Endothelial cell of umbilical vein (primary cell): ENCODE measurements around the gene ULBP3. TPM values are rescaled to one million over a fixed set of nuclear protein-coding genes. Genes with fewer than 3 reads are reported as not detected.

Experiments
- Bru-seq: library from RNA; stranded (reverse); fragments of 400-500 nt; gene quantifications from one replicate; lab custom pipeline; 2021; lab: Mats Ljungman, UMichigan
- BruChase-seq, 2 experiments: library from RNA; stranded (reverse); fragments of 400-500 nt; gene quantifications; one replicate each; lab custom pipeline; 2021; lab: Mats Ljungman, UMichigan
- BruUV-seq: library from RNA; stranded (reverse); fragments of 400-500 nt; replicated peaks from 2 replicates; lab custom pipeline; 2021; lab: Mats Ljungman, UMichigan
- CTCF ChIA-PET: fragments of 300-600, 350-600 bp; sonication (Branson Sonifier 250); formaldehyde crosslinking; loops from one replicate; lab custom pipeline; 2021; ENCODE audit warnings: antibody characterized with exemption, inconsistent platforms; lab: Charles Lee
- POLR2A ChIA-PET: fragments of 300-600, 350-600 bp; sonication (Branson Sonifier 250); formaldehyde crosslinking; loops from one replicate; lab custom pipeline; 2021; ENCODE audit warnings: antibody characterized with exemption, inconsistent platforms; lab: Charles Lee
- DNase-seq: peaks from one replicate; pipeline ENCODE4 v3.0.0-alpha.2; 2011; ENCODE audit warnings: low read depth, low spot score
- FAIRE-seq: peaks from 2 replicates; lab custom pipeline; 2011; peaks lifted over from hg19 to GRCh38; lab: Jason Lieb, UNC
- H2AFZ ChIP-seq: 2 replicates; pipeline ENCODE4 v1.6.0; 2012; ENCODE audit warnings: low read depth, low read length, control low read depth, inconsistent platforms
- H3K27ac ChIP-seq: 2 replicates; pipeline ENCODE4 v1.5.1; 2011; ENCODE audit warnings: low read depth, mild to moderate bottlenecking, control low read depth, low read length, moderate library complexity; ENCODE audit not compliant: insufficient read depth
- H3K27me3 ChIP-seq, 2 experiments: 2 replicates each; pipeline versions ENCODE4 v1.6.0 to v1.6.1; 2011; ENCODE audit warnings: low read length in 2 of 2, mixed read lengths in 1 of 2; ENCODE audit not compliant: control insufficient read depth in 2 of 2, insufficient read depth in 2 of 2
- H3K36me3 ChIP-seq, 2 experiments: 2 replicates in 1 of 2; 3 replicates in 1 of 2; pipeline ENCODE4 v1.5.1; 2011; ENCODE audit warnings: low read length in 2 of 2, mild to moderate bottlenecking in 1 of 2, moderate library complexity in 1 of 2; ENCODE audit not compliant: control insufficient read depth in 2 of 2, insufficient read depth in 2 of 2; ENCODE audit errors: extremely low read depth in 1 of 2
- H3K4me1 ChIP-seq: 3 replicates; pipeline ENCODE4 v1.5.1; 2011; ENCODE audit warnings: mild to moderate bottlenecking, low read length; ENCODE audit not compliant: control insufficient read depth, insufficient read depth; ENCODE audit errors: extremely low read depth
- H3K4me2 ChIP-seq: 2 replicates; pipeline ENCODE4 v1.6.1; 2011; ENCODE audit warnings: low read length, control low read depth, mixed read lengths; ENCODE audit not compliant: insufficient read depth
- H3K4me3 ChIP-seq, 3 experiments: fragments of 200-600 bp in 1 of 3; sonication (generic), shearing (Covaris generic) in 1 of 3; replicated peaks in 1 of 3; 2 replicates each; pipeline ENCODE4 v1.5.1; 2011 to 2016; ENCODE audit warnings: control low read depth in 3 of 3, low read length in 3 of 3, mild to moderate bottlenecking in 2 of 3, inconsistent platforms in 1 of 3, low read depth in 1 of 3, moderate library complexity in 1 of 3; ENCODE audit not compliant: insufficient read depth in 1 of 3
- H3K79me2 ChIP-seq: 2 replicates; pipeline ENCODE4 v1.6.0; 2012; ENCODE audit warnings: low read length, inconsistent platforms; ENCODE audit not compliant: control insufficient read depth, insufficient read depth
- H3K9ac ChIP-seq: replicated peaks from 2 replicates; pipeline ENCODE3; 2011; ENCODE audit warnings: low read length, control low read depth; ENCODE audit not compliant: insufficient read depth; ENCODE audit errors: extremely low read depth
- H3K9me1 ChIP-seq: replicated peaks from 3 replicates; pipeline ENCODE4 v1.6.0; 2011; ENCODE audit warnings: mild to moderate bottlenecking, low read length; ENCODE audit not compliant: control insufficient read depth, insufficient read depth; ENCODE audit errors: extremely low read depth
- H3K9me3 ChIP-seq: replicated peaks from 2 replicates; pipeline ENCODE4 v1.5.1; 2012; ENCODE audit warnings: low read length, inconsistent platforms; ENCODE audit not compliant: control insufficient read depth, insufficient read depth
- H4K20me1 ChIP-seq: replicated peaks from 2 replicates; pipeline ENCODE3; 2011; ENCODE audit warnings: mild to moderate bottlenecking, low read length; ENCODE audit not compliant: control insufficient read depth, insufficient read depth; ENCODE audit errors: extremely low read depth
- EZH2 ChIP-seq: IDR thresholded peaks from 2 replicates; pipeline ENCODE4 v1.6.1; 2012; ENCODE audit warnings: borderline replicate concordance, low read depth, mild to moderate bottlenecking, moderate library complexity, low read length, inconsistent platforms; ENCODE audit not compliant: severe bottlenecking
- FOS ChIP-seq: IDR thresholded peaks from 2 replicates; pipeline ENCODE4 v1.6.1; 2011; ENCODE audit warnings: mild to moderate bottlenecking, low read length, moderate library complexity, borderline replicate concordance; ENCODE audit not compliant: insufficient read depth
- GATA2 ChIP-seq: IDR thresholded peaks from 2 replicates; pipeline ENCODE4 v1.7.0; 2011; ENCODE audit warnings: low read depth, mild to moderate bottlenecking, moderate library complexity, mixed read lengths, low read length; ENCODE audit not compliant: insufficient read length, insufficient read depth
- JUN ChIP-seq: IDR thresholded peaks from 2 replicates; pipeline ENCODE4 v1.6.1; 2011; ENCODE audit warnings: borderline replicate concordance, low read depth; ENCODE audit not compliant: insufficient read length, insufficient read depth
- MYC ChIP-seq: IDR thresholded peaks from one replicate; pipeline ENCODE4 v1.6.1; 2011; ENCODE audit warnings: mild to moderate bottlenecking, low read depth, low read length
- POLR2A ChIP-seq: IDR thresholded peaks from 2 replicates; pipeline ENCODE4 v1.6.1; 2012; ENCODE audit warnings: low read depth, mild to moderate bottlenecking, control low read depth, low read length
- POLR2AphosphoS5 ChIP-seq: IDR thresholded peaks from 2 replicates; pipeline ENCODE4 v1.6.1; 2012; ENCODE audit warnings: low read depth, mild to moderate bottlenecking, control low read depth, low read length, moderate library complexity; ENCODE audit not compliant: insufficient read depth
- dilution Hi-C: fragments of 300-500 bp; cut with MboI; formaldehyde crosslinking; loops from one replicate; pipeline ENCODE4 v1.15.0; 2019; ENCODE audit warnings: low sequenced_read_pairs; ENCODE audit not compliant: extremely low pct_ligation_motif_present
- intact Hi-C: fragments of 100-400 bp; cut with micrococcal nuclease; formaldehyde crosslinking; loops from one replicate; pipeline ENCODE4 v1.10.0; 2022
- long read RNA-seq: library from polyadenylated mRNA; stranded (forward); transcript quantifications from one replicate; pipeline ENCODE4 v2.0.0, GENCODE V29; 2021
- polyA minus RNA-seq, 3 experiments: library from RNA; depleted of rRNA, polyadenylated mRNA; stranded (reverse); fragments of >200 nt; gene quantifications; 1 replicate in 1 of 3; 2 replicates in 2 of 3; pipeline ENCODE4 v1.2.3, GENCODE V29; 2011
- polyA plus RNA-seq, 4 experiments: library from polyadenylated mRNA; depleted of rRNA in 3 of 4; stranded (reverse) in 3 of 4; unstranded in 1 of 4; fragments of >200 nt; gene quantifications; 2 replicates each; pipeline versions ENCODE4 v1.2.1 to v1.2.3, GENCODE V29; 2011 to 2012; ENCODE audit warnings: missing spikeins in 1 of 4
- total RNA-seq: library from RNA; stranded (reverse); gene quantifications from 2 replicates; pipeline ENCODE4 v1.2.3, GENCODE V29; 2021
- TF ChIP-seq, protein P1 (sequence below), 2 donors: IDR thresholded peaks; 1 replicate in 1 of 2; 2 replicates in 1 of 2; pipeline ENCODE4 v1.5.1; 2011; ENCODE audit warnings: low read length in 2 of 2, mild to moderate bottlenecking in 2 of 2, moderate library complexity in 2 of 2, control low read depth in 1 of 2, inconsistent platforms in 1 of 2, low read depth in 1 of 2; ENCODE audit not compliant: insufficient read depth in 1 of 2; ENCODE audit errors: extremely low read depth in 1 of 2
- TF ChIP-seq, protein P2 (sequence below): IDR thresholded peaks from 2 replicates; pipeline ENCODE4 v1.6.1; 2011; ENCODE audit not compliant: insufficient read depth, insufficient read length

Gene ULBP3
- total RNA-seq (12.8 and 13.8 TPM in 2 replicates), polyA plus RNA-seq (5.2 and 7.1 TPM in 2 replicates), polyA minus RNA-seq (19.3 and 24.5 TPM in 2 replicates), Bru-seq, nascent RNA (percentile 42 among the genes with signal in this experiment), BruChase-seq, experiment 1, labeled RNA remaining after a 6-hour chase (percentile 59 among the genes with signal in this experiment), BruChase-seq, experiment 2, labeled RNA remaining after a 2-hour chase (percentile 46 among the genes with signal in this experiment)
- 8.1 and 11.0 TPM in 2 replicates for polyA plus RNA-seq (2011; cell fraction: cytosol; rRNA removed)
- polyA plus RNA-seq (2011; cell fraction: nucleus; rRNA removed): 3.3 and 5.2 TPM in 2 replicates
- 7.4 and 14.2 TPM in 2 replicates for polyA plus RNA-seq (2012)
- 5.7 TPM for polyA minus RNA-seq (2011; cell fraction: cytosol; rRNA and poly(A)+ RNA removed)
- 1.8 and 2.2 TPM in 2 replicates for polyA minus RNA-seq (2011; cell fraction: nucleus; rRNA and poly(A)+ RNA removed)
- long read RNA-seq, transcript ULBP3-201 (5 exons, 988 nt): major isoform, 9 of 10 reads
- long read RNA-seq, partial matches to known transcripts: 1 of 10 reads
- long read RNA-seq, other reads (novel, unspliced or antisense): 0 of 10 reads

DNA sequence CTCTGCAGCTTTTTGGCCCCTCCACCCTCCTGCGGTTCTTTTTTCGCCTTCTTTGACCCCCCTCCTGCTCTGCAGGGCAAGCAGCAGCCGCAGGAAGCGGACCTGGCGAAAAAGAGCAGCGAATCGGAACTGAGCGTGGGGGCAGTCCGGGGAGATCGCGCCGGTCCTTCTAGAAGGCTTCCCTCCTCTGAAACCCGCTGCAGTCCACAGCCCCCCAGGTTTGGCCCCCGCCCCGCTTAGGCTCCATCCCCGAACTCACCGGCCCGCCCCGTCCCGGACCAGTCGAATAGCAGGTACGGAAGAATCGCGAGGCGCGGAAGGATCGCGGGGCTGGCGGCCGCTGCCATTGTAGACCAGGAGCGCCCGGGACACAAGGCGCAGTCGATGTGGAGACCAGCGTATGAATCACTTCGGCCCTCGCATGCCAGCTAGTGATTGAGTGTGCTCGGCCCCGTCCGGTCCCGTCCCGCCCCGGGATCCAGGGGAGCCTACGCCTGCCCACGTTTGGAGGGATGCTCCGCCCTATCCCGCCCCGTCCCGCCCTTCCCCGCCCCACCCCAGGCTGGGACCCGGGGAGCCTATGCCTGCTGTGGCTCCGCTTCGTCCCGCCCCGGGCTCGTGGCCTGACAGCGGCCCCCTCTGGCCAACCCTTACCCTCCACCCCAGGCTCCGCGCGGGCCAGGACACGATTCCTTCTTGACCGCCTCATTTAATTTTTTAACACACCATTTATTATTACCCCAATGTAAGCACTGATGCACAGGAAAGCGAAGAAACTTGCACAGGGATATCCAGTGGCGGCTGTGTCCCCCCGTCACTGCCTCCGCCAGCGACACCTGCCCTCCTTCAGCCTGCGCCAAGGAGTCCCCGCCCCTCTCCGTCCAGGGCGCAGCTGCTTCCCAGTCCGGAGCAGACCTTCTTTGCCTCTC lies at the start of gene ULBP3:
Gene ULBP3, minus strand, starts transcription at position 402 of the 929 bp plus-strand sequence. Its CDS starts 55 bp downstream, at position 347.
- peaks cover 4% of the 10 kb centered on the region for H3K4me1 ChIP-seq
- H3K9me1 ChIP-seq: no peaks in the 10 kb centered on the region
- no peaks in the 10 kb centered on the region for H3K9me3 ChIP-seq
- H3K4me2 ChIP-seq: peak within 1 kb of the TSS; percentile 78
- TF ChIP-seq GATA2 (no peak), POLR2A (peak; percentile 92), EZH2 (no peak), JUN (no peak), MYC (no peak), FOS (peak; percentile 27), POLR2AphosphoS5 (peak; percentile 92)
- TF ChIP-seq, protein P1, sequence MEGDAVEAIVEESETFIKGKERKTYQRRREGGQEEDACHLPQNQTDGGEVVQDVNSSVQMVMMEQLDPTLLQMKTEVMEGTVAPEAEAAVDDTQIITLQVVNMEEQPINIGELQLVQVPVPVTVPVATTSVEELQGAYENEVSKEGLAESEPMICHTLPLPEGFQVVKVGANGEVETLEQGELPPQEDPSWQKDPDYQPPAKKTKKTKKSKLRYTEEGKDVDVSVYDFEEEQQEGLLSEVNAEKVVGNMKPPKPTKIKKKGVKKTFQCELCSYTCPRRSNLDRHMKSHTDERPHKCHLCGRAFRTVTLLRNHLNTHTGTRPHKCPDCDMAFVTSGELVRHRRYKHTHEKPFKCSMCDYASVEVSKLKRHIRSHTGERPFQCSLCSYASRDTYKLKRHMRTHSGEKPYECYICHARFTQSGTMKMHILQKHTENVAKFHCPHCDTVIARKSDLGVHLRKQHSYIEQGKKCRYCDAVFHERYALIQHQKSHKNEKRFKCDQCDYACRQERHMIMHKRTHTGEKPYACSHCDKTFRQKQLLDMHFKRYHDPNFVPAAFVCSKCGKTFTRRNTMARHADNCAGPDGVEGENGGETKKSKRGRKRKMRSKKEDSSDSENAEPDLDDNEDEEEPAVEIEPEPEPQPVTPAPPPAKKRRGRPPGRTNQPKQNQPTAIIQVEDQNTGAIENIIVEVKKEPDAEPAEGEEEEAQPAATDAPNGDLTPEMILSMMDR (IDR thresholded peaks at IDR 0.05; ENCODE audit: extremely low read depth in 1 of 2, insufficient read depth in 1 of 2, low read depth in 1 of 2, low read length in 2 of 2): peak; percentile 42 to 75
- TF ChIP-seq, protein P2, sequence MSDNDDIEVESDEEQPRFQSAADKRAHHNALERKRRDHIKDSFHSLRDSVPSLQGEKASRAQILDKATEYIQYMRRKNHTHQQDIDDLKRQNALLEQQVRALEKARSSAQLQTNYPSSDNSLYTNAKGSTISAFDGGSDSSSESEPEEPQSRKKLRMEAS: no peak
- H3K4me3 ChIP-seq: peak within 1 kb of the TSS; percentile 72 to 88 (median 85)
- dilution Hi-C loops: no loop called here
- H3K36me3 ChIP-seq: peaks cover 0 to 2% of the 10 kb centered on the region in 2 experiments
- BruUV-seq: no TSS peak
- FAIRE-seq (peak; percentile 96), DNase-seq (peak; percentile 97)
- peak within 1 kb of the TSS; percentile 81 for H3K9ac ChIP-seq
- intact Hi-C loops: loop anchor here (1.0 to 2.0 kb wide), 5 partner anchors 44 to 503 kb away; partner anchors contain the start of genes GINM1 and RAET1L
- no peaks in the 10 kb centered on the region for H3K79me2 ChIP-seq
- peak within 1 kb of the TSS; percentile 96 for H2AFZ ChIP-seq
- H3K27ac ChIP-seq: peak within 1 kb of the TSS; percentile 54
- ChIA-PET POLR2A (no interaction called here), CTCF (interaction anchor here (0.5 to 3.4 kb wide), 14 partner anchors 10 to 748 kb away, joined by 3 to 37 read pairs (median 4); no protein-coding TSS in a partner anchor)
- no peaks in the 10 kb centered on the region for H4K20me1 ChIP-seq
- H3K27me3 ChIP-seq: peaks cover 0 to under 1% of the 10 kb centered on the region in 2 experiments
